HL-60 (cell line): Measurements from ENCODE around the gene PHF21A.

Source experiments
- CTCF ChIP-seq: IDR thresholded peaks from one replicate; pipeline ENCODE4 v1.5.1; 2011; ENCODE audit warnings: low read length, control low read depth, inconsistent platforms; ENCODE audit not compliant: insufficient read depth
- GABPA ChIP-seq: IDR thresholded peaks from 2 replicates; pipeline ENCODE4 v1.6.1; 2012; ENCODE audit warnings: low read depth
- POLR2AphosphoS5 ChIP-seq: IDR thresholded peaks from 2 replicates; pipeline ENCODE4 v1.6.1; 2012; ENCODE audit warnings: low read depth
- REST ChIP-seq: IDR thresholded peaks from 2 replicates; pipeline ENCODE4 v1.6.1; 2012; ENCODE audit warnings: low read depth; ENCODE audit not compliant: insufficient replicate concordance

- TF ChIP-seq CTCF (no peak), POLR2AphosphoS5 (no peak), REST (no peak), GABPA (no peak)
These were observed 47.6 kb downstream of the PHF21A start for GRCh38 chr11:46073632-46074031.
